ENCODE results near the gene FAM120B. TPM values are rescaled to one million over a fixed set of nuclear protein-coding genes. Genes with fewer than 3 reads are reported as not detected.
A peak's percentile ranks its signal among the peaks of the same experiment; 100 is the strongest.

FAM120B gene
- total and polyA plus RNA-seq, 2 of the 4 experiments (the other 2 are of a cell fraction), result 15.3 to 28.0 TPM

DNA sequence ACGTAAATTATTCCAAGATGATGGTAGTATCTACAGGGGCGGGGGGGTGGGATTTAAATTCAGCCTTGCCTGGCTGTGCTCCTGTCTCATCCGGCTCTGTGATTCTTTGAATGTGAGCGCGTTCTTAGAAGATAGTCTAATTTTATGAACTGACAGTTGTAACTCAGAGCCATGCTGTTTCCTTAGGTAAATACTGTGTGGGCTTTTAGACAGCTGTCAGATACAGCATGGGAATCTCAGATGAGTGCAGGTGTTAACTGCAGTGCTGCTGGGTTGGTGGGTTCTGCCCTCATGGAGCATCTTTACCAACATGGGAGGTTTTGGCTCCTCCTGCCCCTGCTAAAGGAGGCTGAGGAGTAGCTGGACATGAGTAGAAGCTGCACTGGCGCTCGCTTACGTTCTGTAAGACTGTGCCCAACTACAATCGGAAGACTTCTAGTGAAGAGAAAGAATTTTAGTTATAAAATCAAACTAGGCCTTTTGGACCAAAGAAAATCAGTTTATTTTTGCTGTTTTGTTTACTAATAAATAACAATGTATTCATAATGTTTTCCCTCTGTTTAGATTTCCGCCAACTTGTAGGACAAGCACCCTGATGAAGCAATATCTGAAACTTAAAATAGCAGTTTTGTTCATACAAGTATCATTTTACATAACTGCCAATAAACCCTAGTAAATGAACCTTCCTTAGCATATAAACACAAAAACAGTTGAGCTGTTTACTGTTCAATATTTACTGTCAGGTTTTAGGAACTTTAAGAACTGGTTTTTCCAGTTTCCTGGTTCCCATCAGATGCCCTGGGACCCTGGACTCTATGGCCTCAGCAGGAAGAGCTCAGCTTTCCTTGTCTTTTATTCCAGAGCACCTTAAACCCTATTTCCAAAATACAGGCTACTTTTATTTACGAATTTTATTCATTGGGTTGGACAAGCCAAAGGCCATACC, 66.1 kb downstream of the FAM120B start (continued):
- TF ChIP-seq MAZ (IDR thresholded peaks at IDR 0.05; ENCODE audit: borderline replicate concordance, low read depth, low read length), result no peak

DNA sequence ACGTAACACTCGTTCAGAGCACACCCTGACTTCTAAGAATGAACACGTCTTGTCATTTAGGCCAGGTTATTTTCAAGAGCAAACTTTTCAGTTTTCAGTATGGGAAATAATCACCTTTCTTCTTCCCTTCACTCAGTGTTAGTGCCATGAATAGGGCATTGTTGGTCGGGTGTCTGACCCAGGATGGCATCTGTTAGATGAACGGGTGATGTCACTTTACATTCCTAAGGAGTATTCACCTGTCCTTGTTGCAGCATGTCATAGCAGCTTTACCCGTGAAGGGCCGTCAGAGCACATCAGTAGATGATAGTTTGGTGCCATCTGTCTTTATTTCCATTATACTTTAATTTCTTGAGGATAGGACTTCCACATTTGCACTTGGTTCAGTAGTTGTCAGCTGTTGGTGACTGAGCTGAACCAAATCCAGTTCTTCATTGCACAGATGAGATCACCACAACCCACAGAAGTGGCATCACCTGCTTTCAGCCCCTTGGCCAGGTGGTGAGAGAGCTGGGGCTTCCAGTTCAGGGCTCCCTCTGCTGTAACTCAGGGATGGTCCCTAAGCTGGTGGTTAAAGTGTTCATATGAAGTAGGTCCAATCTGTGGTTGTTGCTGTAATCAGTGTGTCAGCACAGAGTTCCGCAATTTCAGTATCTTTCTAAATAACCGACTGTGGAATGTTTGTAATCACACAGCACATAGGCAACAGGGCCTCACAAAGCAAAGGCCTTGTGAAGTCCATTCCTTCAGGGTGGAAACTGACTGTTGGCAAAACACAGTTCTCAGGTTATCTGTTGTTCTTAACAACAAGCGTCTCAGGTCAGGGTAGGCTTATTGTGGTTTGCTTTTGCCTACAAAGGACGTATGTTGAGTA, 68.2 kb downstream of the FAM120B start:
- ChIA-PET POLR2A (ENCODE audit: unreplicated experiment) (no interaction called here), CTCF (no interaction called here)
- peaks cover 2 to 3% of the 10 kb centered on the region in 2 experiments; a peak in 2 of 4 replicates for H3K79me1 ChIP-seq (ENCODE audit: low read depth in 1 of 2, low read length in 2 of 2)
- no peak overlapping the region for H2AK9ac ChIP-seq (replicated peaks; ENCODE audit: low read depth, low read length, poor library complexity)
- no peak overlapping the region for H3K18ac ChIP-seq (ENCODE audit: low read depth, low read length)
- H4K8ac ChIP-seq (ENCODE audit: low read depth in 2 of 2, low read length in 2 of 2), result no peak overlapping the region
- no peak overlapping the region for H2AFZ ChIP-seq (replicated peaks; ENCODE audit: low read length, poor library complexity)
- H3K14ac ChIP-seq (replicated peaks; ENCODE audit: low read depth, low read length), result no peak overlapping the region
- no peak overlapping the region for H3K56ac ChIP-seq (ENCODE audit: extremely low read depth, insufficient read depth, low read length)
- no peak for TF ChIP-seq MAFK (IDR thresholded peaks at IDR 0.05; ENCODE audit: low read depth, low read length)
- no peaks in the 10 kb centered on the region for H3K9me3 ChIP-seq (ENCODE audit: control insufficient read depth, insufficient read depth, low read length)
- peaks cover 4% of the 10 kb centered on the region; the same call in 1 of the 2 replicates for H3K9me1 ChIP-seq (ENCODE audit: insufficient read depth, low read length)
- H3K4ac ChIP-seq (ENCODE audit: low read depth, low read length), result no peak overlapping the region
- BruUV-seq (replicated peaks), result no TSS peak
- H4K5ac ChIP-seq (ENCODE audit: low read depth, low read length), result no peak overlapping the region
- no peaks in the 10 kb centered on the region for H4K20me1 ChIP-seq (ENCODE audit: insufficient read depth, low read length)
- in situ Hi-C loops (cut with MboI; ENCODE audit: low sequenced_read_pairs), result no loop called here
- no peak overlapping the region for H2BK120ac ChIP-seq (ENCODE audit: low read depth, low read length)
- no peak overlapping the region for H2BK5ac ChIP-seq (ENCODE audit: low read depth, low read length, poor library complexity, severe bottlenecking)
- ATAC-seq (ENCODE audit: low read depth) (no peak), DNase-seq (peak; percentile 12)
- intact Hi-C loops (cut with micrococcal nuclease), result no loop called here
- H3K23ac ChIP-seq (ENCODE audit: low read depth, low read length), result no peak overlapping the region
- dilution Hi-C loops (cut with HindIII; ENCODE audit: low sequenced_read_pairs, unreplicated experiment), result no loop called here
- H3K9ac ChIP-seq (ENCODE audit: low read depth, low read length), result no peak overlapping the region
- peaks cover 9% of the 10 kb centered on the region for H3K36me3 ChIP-seq (ENCODE audit: control insufficient read depth, insufficient read depth, low read length)
- H3K27me3 ChIP-seq (ENCODE audit: control insufficient read depth, insufficient read depth, low read length), result no peaks in the 10 kb centered on the region
- no peak overlapping the region for H4K91ac ChIP-seq (ENCODE audit: insufficient read depth, low read depth, low read length)
- H3K4me1 ChIP-seq (ENCODE audit: control insufficient read depth, insufficient read depth, low read length), result peaks cover 2% of the 10 kb centered on the region; the same call in 1 of the 2 replicates
- no peak overlapping the region for H3K4me2 ChIP-seq (ENCODE audit: low read depth, low read length)
- no peak overlapping the region for H2BK15ac ChIP-seq (ENCODE audit: low read depth, low read length)
- H3K4me3 ChIP-seq (ENCODE audit: insufficient read depth, low read depth, low read length), result no peak overlapping the region
- H2BK20ac ChIP-seq (ENCODE audit: low read depth, low read length), result no peak overlapping the region
- H3K27ac ChIP-seq (ENCODE audit: insufficient read depth, low read length), result no peak overlapping the region
- no peak overlapping the region for H2AK5ac ChIP-seq (ENCODE audit: low read depth, low read length)
- WGBS, 2 experiments (ENCODE audit: extremely low coverage in 2 of 2, insufficient read length in 1 of 2), result no CpG with 5 or more reads among the region's 11 CpGs
